Astrocyte of the spinal cord (primary cell): ENCODE measurements around the gene ALDH7A1.
"Not testable (repeated sequence)": the region's sequence is repeated elsewhere in the genome, so short reads cannot be mapped to it uniquely, and the experiment has no call there.

Source experiments
- DNase-seq: peaks from one replicate; pipeline ENCODE4 v3.0.0; 2011; ENCODE audit warnings: low read depth, low spot score
- H3K4me3 ChIP-seq: 2 replicates; pipeline ENCODE4 v1.5.1; 2011; ENCODE audit warnings: low read depth, mild to moderate bottlenecking, low read length, moderate library complexity
- in situ Hi-C: cut with HindIII; loops from 2 replicates; pipeline ENCODE4 v1.10.0; 2017; ENCODE audit warnings: low sequenced_read_pairs
- TF ChIP-seq, protein P1 (sequence below): IDR thresholded peaks from 2 replicates; pipeline ENCODE4 v1.5.1; 2012; ENCODE audit warnings: low read depth, mild to moderate bottlenecking, low read length, inconsistent platforms

Gene ALDH7A1

DNA sequence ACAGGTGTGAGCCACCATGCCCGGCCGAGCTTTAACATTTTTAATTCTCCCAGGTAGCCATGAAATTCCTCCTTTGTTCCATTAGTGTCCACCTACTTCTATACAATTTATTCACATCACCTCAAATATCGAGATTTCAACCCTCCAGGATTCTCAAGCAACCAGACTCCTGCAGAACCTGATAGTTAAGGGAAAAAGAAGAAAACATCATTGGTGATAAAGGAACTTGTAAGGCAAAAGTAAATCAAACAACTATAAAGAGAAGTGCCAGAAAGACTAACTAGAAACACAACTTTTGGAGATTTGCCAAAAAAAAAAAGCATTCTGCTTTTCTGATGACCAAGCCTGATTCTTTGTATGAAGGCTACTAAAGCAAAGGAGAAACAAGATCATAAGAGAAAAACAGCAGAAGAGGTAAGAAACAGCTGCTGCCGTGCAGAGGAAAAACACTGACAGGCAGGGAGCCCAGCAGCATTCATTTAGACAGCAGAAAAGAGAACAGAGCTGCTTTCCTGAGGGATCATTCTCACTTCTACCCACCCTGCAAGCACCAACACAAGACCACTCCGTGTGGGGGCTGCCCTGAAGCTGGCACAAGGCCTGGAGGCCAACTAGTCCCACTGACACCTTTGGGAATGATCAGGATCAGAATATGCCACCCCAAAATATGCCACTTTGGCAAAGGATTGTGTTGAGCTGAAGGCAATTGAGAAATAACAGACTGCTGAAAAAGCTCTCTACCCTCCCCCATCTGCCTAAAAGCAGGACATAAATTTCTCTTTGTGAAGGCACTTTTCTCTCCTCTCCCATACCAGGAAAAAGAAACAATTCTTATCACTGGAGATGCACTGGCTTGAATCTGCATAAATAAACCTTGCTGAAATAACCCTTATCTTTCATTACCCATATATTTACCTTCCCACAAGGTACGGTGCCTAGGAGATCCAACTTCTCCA lies 75.1 kb downstream of the ALDH7A1 start:
- in situ Hi-C loops, result no loop called here
- TF ChIP-seq, protein P1, sequence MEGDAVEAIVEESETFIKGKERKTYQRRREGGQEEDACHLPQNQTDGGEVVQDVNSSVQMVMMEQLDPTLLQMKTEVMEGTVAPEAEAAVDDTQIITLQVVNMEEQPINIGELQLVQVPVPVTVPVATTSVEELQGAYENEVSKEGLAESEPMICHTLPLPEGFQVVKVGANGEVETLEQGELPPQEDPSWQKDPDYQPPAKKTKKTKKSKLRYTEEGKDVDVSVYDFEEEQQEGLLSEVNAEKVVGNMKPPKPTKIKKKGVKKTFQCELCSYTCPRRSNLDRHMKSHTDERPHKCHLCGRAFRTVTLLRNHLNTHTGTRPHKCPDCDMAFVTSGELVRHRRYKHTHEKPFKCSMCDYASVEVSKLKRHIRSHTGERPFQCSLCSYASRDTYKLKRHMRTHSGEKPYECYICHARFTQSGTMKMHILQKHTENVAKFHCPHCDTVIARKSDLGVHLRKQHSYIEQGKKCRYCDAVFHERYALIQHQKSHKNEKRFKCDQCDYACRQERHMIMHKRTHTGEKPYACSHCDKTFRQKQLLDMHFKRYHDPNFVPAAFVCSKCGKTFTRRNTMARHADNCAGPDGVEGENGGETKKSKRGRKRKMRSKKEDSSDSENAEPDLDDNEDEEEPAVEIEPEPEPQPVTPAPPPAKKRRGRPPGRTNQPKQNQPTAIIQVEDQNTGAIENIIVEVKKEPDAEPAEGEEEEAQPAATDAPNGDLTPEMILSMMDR, result no peak
- H3K4me3 ChIP-seq, result no peak overlapping the region
- DNase-seq, result peak; percentile 51

DNA sequence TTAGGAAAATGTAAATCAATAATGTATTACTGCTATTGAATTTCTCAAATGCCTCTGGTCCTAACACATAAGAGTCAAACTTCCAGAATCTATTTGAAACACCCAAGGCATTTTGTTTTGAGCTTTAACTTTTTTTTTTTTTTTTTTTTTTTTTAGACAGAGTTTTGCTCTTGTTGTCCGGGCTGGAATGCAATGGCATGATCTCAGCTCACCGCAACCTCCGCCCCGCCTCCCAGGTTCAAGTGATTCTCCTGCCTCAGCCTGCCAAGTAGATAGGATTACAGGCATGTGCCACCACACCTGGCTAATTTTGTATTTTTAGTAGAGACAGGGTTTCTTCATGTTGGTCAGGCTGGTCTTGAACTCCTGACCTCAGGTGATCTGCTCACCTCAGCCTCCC lies 75.8 kb downstream of the ALDH7A1 start:
- DNase-seq, in situ Hi-C loops, H3K4me3 ChIP-seq: not testable (repeated sequence)

DNA sequence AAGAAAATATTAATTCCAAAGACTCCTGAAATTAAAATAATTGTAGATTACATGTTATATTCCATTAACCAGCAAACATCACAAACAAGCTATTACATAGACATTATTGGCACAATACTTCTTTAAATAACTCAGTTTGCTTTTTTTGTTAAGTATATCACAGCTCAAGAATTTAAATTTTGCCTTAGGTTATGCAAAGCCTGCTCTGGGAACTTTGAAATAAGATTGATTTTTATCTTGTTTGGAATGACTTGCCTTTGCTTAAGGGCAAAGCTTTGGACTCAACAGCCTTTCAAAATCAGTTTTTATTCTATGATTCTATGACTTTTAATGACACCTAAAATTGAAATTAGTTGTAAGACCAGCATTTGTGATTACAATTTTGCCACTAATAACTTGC lies 78.2 kb downstream of the ALDH7A1 start:
- H3K4me3 ChIP-seq, result no peak overlapping the region
- in situ Hi-C loops, result no loop called here
- no peak for DNase-seq
- TF ChIP-seq, protein P1, result no peak

DNA sequence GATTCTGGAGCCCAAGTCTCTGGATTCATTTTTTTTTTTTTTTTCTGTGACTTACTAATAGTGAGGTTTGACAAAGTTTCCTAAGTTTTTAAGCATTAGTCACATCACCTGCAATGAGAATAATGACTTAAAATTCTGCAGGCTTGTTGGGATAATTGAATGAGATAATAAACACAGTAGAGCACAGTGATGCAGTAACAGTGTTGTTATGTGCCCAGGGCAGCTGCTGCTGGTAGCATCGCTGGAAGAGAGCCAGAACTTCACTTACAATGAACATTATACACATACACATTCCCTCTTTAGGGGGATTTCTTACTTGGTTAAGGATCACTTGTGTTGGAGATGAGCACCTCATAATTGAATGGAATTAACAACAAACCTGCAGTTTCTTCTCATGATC lies 78.9 kb downstream of the ALDH7A1 start:
- no peak overlapping the region for H3K4me3 ChIP-seq

DNA sequence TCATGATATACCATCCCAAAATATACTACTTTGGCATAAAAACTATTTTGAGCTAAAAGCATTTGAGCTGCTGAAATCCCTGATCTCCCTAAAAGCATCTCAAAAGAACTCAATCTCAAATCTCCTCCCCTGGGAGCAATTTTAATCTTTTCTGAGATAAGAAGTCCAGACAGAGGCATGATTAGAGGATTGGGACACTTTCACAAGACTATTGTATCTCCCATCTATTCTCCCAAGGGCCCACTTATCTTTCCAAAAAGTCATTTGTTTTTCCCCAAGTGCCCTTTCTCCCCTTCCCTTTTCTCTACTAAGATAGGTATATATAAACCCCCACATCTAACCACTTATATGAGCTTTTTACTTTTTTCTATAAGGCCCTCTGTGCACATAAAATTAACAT lies 79.7 kb downstream of the ALDH7A1 start:
- H3K4me3 ChIP-seq, result no peak overlapping the region
- TF ChIP-seq, protein P1, result no peak
- in situ Hi-C loops, result no loop called here
- DNase-seq, result no peak

More for the DNA sequence above, 78.9 kb downstream of the ALDH7A1 start:
- in situ Hi-C loops, result no loop called here
- TF ChIP-seq, protein P1, result no peak
- peak; percentile 80 for DNase-seq

DNA sequence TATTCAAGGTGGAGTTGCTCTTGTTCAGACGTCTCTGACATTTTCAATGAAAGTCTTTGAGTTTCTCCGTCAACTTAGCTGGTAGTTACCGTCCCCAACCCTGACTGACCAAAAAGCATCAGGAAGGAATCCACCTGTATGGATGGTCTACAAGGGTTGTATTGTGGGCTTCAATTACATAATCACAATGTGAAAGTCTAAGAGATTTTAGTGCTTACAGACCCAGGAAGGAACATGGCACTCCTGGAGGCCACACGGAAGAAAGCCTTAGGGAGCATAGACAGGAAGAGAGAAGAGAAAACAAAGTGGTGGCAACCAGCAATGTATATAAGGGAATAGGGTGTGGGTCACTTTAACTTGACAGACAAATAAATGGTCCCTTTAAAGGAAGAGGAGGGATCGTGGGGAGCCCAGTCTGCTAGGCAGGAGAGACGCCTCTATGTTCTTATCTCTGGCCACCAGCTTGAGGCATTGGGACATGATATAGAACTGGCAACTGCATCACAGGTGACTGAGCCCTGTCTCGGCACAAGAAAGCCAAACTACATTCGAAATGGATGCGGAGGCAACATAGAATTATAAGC lies 80.4 kb downstream of the ALDH7A1 start:
- TF ChIP-seq, protein P1, result no peak
- in situ Hi-C loops, result no loop called here
- DNase-seq, result no peak
- H3K4me3 ChIP-seq, result no peak overlapping the region

DNA sequence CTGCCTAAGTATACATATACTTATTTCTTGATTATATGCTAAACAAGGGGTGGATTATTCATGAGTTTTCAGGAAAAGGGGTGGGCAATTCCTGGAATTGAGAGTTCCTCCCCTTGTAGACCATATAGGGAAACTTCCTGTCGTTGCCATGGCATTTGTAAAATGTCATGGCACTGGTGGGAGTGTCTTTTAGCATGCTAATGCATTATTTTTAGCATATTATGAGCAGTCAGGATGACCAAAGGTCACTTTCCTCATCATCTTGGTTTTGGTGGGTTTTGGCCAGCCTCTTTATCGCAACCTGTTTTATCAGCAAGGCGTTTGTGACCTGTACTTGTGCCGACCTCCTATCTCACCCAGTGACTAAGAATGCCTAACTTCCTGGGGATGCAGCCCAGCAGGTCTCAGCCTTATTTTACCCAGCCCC lies 80.9 kb downstream of the ALDH7A1 start:
- no peak overlapping the region for H3K4me3 ChIP-seq
- in situ Hi-C loops, result no loop called here
- TF ChIP-seq, protein P1, result no peak
- peak; percentile 59 for DNase-seq
